Motor neuron (in vitro differentiated cells): ENCODE results near the gene NRXN3. TPM values are rescaled to one million over a fixed set of nuclear protein-coding genes. Genes with fewer than 3 reads are reported as not detected.

ENCODE experiments used
- ATAC-seq, 8 experiments: fragments of 200-7000 bp; cut with Tn5 transposase; replicated peaks in 6 of 8; 2 replicates each; pipeline ENCODE4 v1.8.0; 2021; ENCODE audit warnings: mild to moderate bottlenecking in 8 of 8, moderate library complexity in 8 of 8
- H3K27ac ChIP-seq, 2 donors: fragments of 250-450 bp; sonication (Bioruptor Pico); 2 replicates each; pipeline ENCODE4 v1.9.0; 2021; ENCODE audit warnings: antibody characterized with exemption in 2 of 2, mild to moderate bottlenecking in 2 of 2, moderate library complexity in 1 of 2
- H3K4me1 ChIP-seq, 2 donors: fragments of 250-450 bp; sonication (Bioruptor Pico); replicated peaks in 1 of 2; 2 replicates each; pipeline ENCODE4 v1.6.1; 2021; ENCODE audit warnings: antibody characterized with exemption in 2 of 2, mild to moderate bottlenecking in 2 of 2, moderate library complexity in 1 of 2
- H3K4me3 ChIP-seq, 5 donors: fragments of 250-450 bp; sonication (Bioruptor Pico); 2 replicates each; pipeline ENCODE4 v1.9.0; 2021; ENCODE audit warnings: antibody characterized with exemption in 5 of 5, mild to moderate bottlenecking in 5 of 5, moderate library complexity in 4 of 5
- WGBS, 10 experiments: fragments of 450-650 bp; shearing (Covaris generic); methylation state at CpG; one replicate each; pipeline ENCODE4 v1.0.0; 2022; 5-methylcytosine and 5-hydroxymethylcytosine counted together
- in situ Hi-C, 9 experiments: fragments of 400-800 bp; cut with MboI; loops; one replicate each; pipeline ENCODE4 v1.15.0; 2021; ENCODE audit warnings: low sequenced_read_pairs in 9 of 9, low pct_unique_long_range_greater_than_20kb in 2 of 9; ENCODE audit not compliant: unreplicated experiment in 9 of 9
- total RNA-seq, 8 experiments: library from RNA; unstranded; fragments of 300-600 nt; gene quantifications; 2 replicates each; pipeline versions ENCODE4 v1.2.3 to v1.2.4, GENCODE V29; 2022

Gene NRXN3
- total RNA-seq, 8 experiments from 2014 or later, result 1.1 to 16.5 (median 12.9) TPM

DNA sequence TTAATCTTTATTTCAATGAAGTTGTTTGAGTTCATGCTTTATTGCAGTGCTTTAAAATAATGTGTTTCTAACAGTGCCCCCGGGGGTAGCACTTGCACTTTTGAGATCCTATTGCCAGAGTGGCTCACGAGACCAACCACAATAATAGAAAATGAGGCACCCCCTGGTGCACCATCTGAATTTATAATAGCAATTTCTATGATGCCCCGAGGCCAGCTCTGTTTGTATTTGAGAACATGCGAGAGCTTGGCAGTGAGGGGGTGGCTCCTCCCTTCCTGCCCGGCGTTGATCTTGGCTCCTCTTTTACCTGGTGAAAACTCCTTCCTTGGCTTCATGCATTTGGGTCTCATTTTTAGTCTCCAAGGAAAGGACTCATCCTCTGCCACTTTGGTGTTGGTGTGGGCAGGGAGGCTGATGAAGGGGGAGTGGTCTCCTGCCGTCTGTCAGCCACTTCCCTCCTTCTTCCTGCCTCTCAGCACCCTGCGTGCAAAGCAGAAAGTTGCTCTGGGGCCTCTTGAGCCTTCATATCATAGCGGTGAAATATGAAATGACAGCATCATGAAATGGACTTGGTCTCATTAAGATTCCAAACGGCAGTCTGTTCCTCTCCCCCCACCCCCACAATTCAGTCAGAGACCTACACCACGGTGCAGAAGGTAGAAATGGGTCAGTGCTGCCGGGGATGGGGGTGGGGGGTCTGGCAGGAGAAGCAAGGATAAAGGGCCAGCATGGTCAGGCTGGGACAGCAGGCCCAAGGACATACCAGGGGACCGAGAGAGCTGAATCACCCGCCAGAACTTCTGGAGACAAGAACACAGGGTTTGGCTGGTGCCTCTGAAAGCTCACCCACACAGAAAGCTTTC, 17.7 kb upstream of the NRXN3 start:
- in situ Hi-C loops, result no loop called here
- Histone ChIP-seq H3K4me3 (no peak overlapping the region), H3K4me1 (peaks cover 0 to 7% of the 10 kb centered on the region in 2 donors), H3K27ac (no peak overlapping the region)
- 7 to 93% (median 66%) methylated on average over 3 to 9 of the region's 14 CpGs; no CpG with 5 or more reads in 3 of the 10 experiments for WGBS, 10 experiments
- ATAC-seq, result peak in 1 of 8 experiments; percentile 85

DNA sequence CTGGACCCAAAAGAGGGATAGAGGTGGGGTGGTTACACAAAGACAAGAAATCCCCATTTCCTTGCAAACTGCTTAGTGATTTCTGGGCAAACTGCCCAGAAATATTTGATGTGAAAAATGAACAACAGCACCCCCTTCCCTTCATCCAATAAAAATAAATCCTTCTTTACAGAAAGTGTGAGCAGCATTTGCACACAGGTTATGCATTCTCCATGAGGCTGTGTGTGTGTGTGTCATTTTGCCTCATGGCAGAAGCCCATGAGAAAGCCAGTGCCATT, 17.2 kb upstream of the NRXN3 start:
- Histone ChIP-seq H3K4me3 (no peak overlapping the region), H3K4me1 (peaks cover 0 to 13% of the 10 kb centered on the region in 2 donors), H3K27ac (no peak overlapping the region)
- in situ Hi-C loops, result no loop called here
- ATAC-seq, result no peak

DNA sequence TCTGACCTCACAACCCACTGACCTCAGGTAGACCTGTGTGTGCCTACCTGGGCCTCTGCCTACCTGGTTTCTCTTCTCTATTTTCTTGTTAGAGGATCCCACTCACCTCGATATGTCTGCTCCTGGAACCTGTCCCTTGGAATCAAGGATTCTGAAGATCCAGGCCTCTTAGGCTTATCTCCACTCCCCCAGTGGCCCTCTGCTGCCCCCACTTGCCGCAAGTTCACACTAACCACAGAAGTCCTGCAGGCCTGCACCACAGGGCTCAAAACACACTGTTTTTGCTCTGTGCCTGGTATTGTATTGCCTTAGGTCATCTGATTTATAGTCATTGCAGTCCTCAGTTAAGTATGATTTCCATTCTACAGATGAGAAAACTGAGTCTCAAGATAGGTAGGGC, 15.3 kb upstream of the NRXN3 start:
- WGBS, 10 experiments, result 0 to 100% (median 74%) methylated on average over 1 to 2 of the region's 2 CpGs; no CpG with 5 or more reads in 6 of the 10 experiments
- ATAC-seq, result peak in 3 of 8 experiments; percentile 31 to 53 (median 45)
- Histone ChIP-seq H3K27ac (no peak overlapping the region), H3K4me1 (peaks cover 0 to 15% of the 10 kb centered on the region in 2 donors), H3K4me3 (no peak overlapping the region)
- in situ Hi-C loops, result no loop called here

DNA sequence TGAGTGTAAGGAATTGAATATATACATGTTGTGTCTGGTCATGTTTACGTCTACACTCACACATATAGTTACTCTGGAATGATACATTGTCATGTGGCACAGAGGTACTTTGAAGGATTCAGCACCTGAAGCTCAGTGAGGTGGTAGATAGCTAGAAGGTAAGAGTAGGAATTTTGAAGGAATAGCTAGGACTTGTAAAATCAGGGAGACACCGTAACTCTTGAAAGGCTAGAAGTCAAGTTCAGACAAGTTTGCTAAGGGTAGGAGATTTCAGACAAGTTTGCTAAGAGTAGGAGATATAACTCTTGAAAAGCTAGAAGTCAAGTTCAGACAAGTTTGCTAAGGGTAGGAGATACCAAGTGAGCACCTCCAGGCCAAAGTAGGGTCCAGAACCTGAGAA, 14.0 kb upstream of the NRXN3 start:
- 0 to 100% (median 33%) methylated on average over 1 of the region's 2 CpGs; no CpG with 5 or more reads in 5 of the 10 experiments for WGBS, 10 experiments
- no peak for ATAC-seq
- in situ Hi-C loops, result no loop called here

DNA sequence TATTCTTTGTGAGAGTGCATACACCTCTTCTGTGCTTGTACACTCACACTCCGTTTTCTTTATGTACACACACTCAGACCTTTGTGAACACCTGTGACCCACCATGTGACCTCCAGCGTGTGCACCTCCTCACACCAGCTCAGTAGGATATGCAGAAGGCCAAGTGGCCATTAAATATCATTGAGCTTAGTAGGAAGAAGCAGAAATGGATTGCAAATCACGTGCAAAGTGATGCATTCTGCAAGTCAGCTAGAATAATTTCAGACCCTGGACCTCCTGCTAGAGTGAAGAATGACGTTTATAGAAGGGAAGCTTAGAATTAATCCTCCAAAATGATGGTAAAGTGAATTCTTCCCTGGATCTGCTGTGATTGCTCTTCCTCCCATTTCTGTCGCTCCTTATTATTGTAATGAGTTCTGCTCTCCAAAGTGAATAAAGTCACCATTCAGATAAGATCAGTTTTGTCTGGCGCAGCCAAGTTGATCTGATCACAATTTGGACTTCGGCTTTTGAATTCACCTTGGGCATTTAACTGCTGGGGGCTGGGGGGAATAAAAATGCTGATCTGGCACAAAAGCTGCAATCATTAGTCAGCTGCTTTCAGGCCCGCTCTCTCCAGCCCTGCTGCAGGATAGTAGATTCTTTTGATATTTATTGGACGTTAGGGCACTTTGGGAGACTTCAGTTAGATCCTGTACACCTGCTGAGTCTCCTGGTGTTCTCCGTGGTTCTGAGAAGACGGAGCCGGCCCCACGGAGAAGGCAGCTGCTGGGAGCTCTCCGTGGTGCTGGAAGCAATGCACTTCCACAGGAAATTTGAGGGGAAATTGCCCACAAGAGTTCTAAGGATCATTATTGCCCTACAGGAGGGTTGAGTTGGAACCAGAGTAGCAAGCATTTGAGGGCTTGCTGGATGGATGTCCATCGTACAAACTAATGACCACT, 12.4 kb upstream of the NRXN3 start:
- peaks cover 0 to 13% of the 10 kb centered on the region in 2 donors for H3K4me1 ChIP-seq
- in situ Hi-C loops, result no loop called here
- peak; percentile 17 to 74 (median 48) for ATAC-seq
- peak overlapping the region in 1 of 2 donors; percentile 23 for H3K27ac ChIP-seq
- 0 to 52% (median 43%) methylated on average over 1 to 13 of the region's 15 CpGs for WGBS, 10 experiments
- no peak overlapping the region for H3K4me3 ChIP-seq

More for the DNA sequence above, 14.0 kb upstream of the NRXN3 start:
- Histone ChIP-seq H3K27ac (no peak overlapping the region), H3K4me3 (no peak overlapping the region), H3K4me1 (peaks cover 0 to 15% of the 10 kb centered on the region in 2 donors)

DNA sequence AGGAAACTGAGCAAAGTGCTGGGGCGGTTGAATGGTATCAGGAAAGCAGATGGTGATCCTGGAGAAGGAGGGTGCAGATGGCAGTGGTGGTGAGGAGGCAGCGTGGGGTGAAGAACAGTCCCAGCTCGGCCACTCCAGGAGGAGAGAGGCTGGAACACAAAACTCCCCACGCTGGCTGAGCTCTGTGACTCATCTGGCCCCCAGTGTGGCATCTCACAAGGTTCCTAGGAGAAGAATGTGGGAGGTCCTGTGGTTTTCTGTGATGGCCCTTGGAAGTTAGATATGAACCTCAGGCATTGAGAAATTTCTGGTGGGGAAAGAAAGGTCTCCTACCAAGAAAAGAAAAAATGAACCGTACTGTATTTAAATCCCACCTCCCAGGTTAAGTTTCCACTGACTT, 8.0 kb upstream of the NRXN3 start:
- peaks cover 0 to 11% of the 10 kb centered on the region in 2 donors for H3K4me1 ChIP-seq
- H3K27ac ChIP-seq, result no peak overlapping the region
- 0 to 88% (median 63%) methylated on average over 1 to 5 of the region's 5 CpGs; no CpG with 5 or more reads in 1 of the 10 experiments for WGBS, 10 experiments
- in situ Hi-C loops, result no loop called here
- no peak for ATAC-seq
- H3K4me3 ChIP-seq, result no peak overlapping the region

DNA sequence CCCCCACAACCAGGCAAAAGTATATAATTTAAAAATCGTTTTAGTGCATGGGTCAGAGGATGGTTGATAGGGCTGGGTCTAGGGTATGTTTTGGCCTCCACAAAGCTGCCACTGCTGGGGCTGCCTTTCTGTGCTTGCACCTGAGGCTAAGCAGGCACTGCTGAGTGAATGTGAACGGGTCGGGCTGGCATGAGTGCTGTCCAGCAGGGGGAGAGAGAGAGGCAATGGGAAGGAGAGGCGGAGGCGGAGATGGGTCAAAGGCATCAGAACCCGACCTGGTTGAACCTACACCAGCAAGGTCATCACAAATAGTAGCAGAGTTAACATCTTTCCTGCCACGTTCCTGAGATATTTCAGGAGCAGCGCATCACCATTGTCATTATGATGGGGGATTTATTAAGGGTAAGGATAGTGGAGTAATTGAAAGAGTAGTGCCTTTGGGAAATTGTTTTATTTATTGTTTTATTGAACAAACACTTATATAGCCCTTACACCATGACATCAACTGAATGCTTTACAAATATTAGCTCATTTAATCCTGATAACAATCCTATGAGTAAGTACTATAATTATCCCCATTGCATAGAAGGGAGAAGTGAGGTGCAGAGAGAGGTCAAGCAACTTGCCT, 5.8 kb upstream of the NRXN3 start:
- no peak overlapping the region for H3K4me3 ChIP-seq
- WGBS, 10 experiments, result 0 to 45% (median 13%) methylated on average over 1 to 5 of the region's 8 CpGs; no CpG with 5 or more reads in 2 of the 10 experiments
- H3K27ac ChIP-seq, result no peak overlapping the region
- ATAC-seq, result peak in 7 of 8 experiments; percentile 23 to 82 (median 49)
- no peaks in the 10 kb centered on the region for H3K4me1 ChIP-seq
- in situ Hi-C loops, result no loop called here

DNA sequence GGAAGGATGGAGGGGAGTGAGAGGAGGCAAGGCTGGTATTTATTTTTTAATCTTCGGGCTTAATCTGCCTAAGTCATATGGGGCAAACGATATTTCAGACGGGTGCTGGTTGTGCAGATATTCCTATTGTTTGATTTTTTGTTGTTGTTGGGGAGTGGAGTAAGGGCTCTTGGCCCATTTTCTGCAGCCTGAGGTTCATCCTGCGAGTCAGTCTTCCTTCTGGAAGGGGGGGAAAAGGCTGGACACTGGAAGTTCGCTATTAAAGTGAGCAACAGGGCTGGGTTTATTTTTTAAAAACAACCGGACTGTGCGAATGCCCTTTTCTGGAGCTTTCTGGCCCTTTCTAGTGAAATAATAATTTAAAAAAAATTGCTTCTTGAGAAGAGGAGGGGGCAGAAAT, 2.3 kb downstream of the NRXN3 start:
- no peak for ATAC-seq
- WGBS, 10 experiments, result 0 to 100% (median 92%) methylated on average over 1 to 7 of the region's 7 CpGs; no CpG with 5 or more reads in 2 of the 10 experiments
- H3K27ac ChIP-seq, result no peak overlapping the region
- H3K4me1 ChIP-seq, result peaks cover 4 to 10% of the 10 kb centered on the region in 2 donors
- in situ Hi-C loops, result no loop called here
- peak overlapping the region in 1 of 5 donors; percentile 34 for H3K4me3 ChIP-seq

DNA sequence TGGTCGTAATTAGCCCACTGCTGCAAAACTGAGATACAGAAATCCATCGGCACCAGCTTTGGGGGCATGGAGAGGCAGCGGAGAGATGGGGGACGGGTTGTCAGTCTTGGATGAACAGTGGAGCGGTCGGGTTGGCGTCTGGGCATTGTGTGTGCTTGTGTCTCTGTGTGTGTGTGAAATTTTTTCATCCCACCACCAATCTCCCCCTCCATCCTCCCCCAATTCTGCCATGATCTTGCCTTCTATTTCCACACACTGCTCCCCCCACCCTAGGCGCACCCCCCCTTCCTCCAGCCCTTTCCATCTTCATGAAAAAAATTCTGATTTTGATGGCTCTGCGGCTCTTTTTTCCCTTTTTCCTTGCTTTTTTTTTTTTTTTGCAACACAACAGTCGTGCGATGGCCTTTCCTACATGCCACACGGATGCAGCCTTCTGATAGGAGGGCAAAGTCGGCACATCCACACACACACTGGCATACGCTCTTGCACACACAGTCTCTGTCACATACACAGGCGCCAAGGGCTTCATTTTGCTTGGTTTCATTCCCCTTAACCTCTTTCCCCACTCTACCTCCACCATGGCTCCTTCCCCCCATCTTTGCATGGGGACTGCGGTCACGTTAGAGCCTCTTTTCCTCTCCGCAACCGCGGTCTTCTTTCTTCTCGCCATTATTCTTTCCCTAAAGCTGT, 3.3 kb downstream of the NRXN3 start:
- peaks cover 4 to 10% of the 10 kb centered on the region in 2 donors for H3K4me1 ChIP-seq
- no peak overlapping the region for H3K27ac ChIP-seq
- WGBS, 10 experiments, result 28 to 100% (median 87%) methylated on average over 1 to 10 of the region's 21 CpGs; no CpG with 5 or more reads in 2 of the 10 experiments
- H3K4me3 ChIP-seq, result no peak overlapping the region
- in situ Hi-C loops, result no loop called here
- ATAC-seq, result no peak

DNA sequence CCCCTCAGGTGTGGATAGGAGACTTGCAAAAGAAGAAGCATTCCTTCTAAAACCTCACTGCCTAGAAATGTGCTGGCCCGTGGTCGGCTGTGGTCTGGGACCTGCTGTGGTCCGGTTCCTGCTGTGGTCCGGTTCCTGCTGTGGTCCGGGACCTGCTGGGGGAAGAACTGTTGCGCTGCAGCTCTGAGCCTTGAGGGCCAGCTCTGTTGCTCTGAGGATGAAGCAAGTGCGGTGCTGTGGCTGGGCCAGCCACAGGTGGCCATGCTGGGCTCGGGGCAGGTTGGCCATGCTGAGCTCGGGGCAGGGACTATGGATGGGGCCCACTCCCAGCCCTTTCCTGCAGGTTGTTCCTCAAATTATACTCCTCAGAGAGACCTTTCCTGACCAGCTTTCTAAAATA, 5.2 kb downstream of the NRXN3 start:
- H3K27ac ChIP-seq, result no peak overlapping the region
- no peak overlapping the region for H3K4me3 ChIP-seq
- 20 to 100% (median 41%) methylated on average over 2 to 6 of the region's 9 CpGs; no CpG with 5 or more reads in 4 of the 10 experiments for WGBS, 10 experiments
- in situ Hi-C loops, result no loop called here
- peaks cover 0 to 8% of the 10 kb centered on the region in 2 donors for H3K4me1 ChIP-seq
- no peak for ATAC-seq

DNA sequence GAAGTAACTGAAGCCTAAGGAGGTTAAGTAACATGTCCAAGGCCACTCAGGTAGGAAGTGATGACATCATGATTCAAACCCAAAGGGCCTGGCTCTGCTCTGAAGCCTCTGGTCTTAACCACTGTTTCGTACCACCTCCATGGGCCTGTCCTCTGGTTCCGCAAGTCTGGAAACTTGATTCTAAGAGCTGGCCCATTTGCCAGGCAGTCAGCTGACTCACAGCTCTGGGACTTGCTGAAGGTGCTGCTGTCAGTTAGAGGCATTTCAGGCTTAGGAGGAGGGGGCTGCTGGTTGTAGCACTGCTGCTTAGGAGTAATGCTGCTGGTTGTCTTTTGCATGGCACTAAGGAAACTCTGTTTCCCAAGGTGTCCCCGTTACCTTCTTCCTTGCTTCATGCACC, 7.9 kb downstream of the NRXN3 start:
- ATAC-seq, result no peak
- H3K4me1 ChIP-seq, result no peaks in the 10 kb centered on the region
- no peak overlapping the region for H3K27ac ChIP-seq
- in situ Hi-C loops, result no loop called here
- WGBS, 10 experiments, result 0 to 100% (median 83%) methylated on average over 1 to 2 of the region's 3 CpGs; no CpG with 5 or more reads in 4 of the 10 experiments
- no peak overlapping the region for H3K4me3 ChIP-seq

DNA sequence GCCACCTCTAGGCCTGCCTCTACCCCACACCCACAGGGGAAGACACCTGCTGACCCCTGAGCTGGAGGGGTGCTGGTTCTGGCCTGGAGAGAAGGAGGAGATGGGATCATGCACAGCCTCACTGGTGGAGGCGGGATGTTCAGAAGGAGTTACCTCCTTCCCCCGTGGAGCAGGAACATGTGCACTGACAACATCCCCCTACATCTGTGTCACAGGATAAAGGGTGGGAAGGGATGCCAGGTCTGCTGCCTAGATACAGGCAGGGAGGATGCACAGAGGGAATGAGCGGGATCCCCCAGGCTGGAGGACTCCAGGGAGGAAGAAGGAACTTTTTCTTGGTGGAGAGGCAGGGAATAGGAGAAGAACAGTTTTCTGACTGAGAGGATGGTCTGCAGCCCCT, 8.8 kb downstream of the NRXN3 start:
- H3K27ac ChIP-seq, result no peak overlapping the region
- no peak for ATAC-seq
- no peaks in the 10 kb centered on the region for H3K4me1 ChIP-seq
- no peak overlapping the region for H3K4me3 ChIP-seq
- WGBS, 10 experiments, result 0 to 100% (median 53%) methylated on average over 1 to 3 of the region's 3 CpGs; no CpG with 5 or more reads in 4 of the 10 experiments
- in situ Hi-C loops, result no loop called here
